Fibroblast of lung (primary cell): ENCODE results near the gene RCSD1. TPM values are rescaled to one million over a fixed set of nuclear protein-coding genes. Genes with fewer than 3 reads are reported as not detected.
A peak's percentile ranks its signal among the peaks of the same experiment; 100 is the strongest.

ENCODE experiments used
- DNase-seq, 2 donors: peaks; one replicate each; pipeline versions ENCODE4 v3.0.0 to v3.0.0-alpha.2; 2010; ENCODE audit warnings: low read depth in 2 of 2
- H2AFZ ChIP-seq: 2 replicates; pipeline ENCODE4 v1.5.1; 2012; ENCODE audit warnings: low read length, control low read depth, inconsistent platforms
- H3K27ac ChIP-seq: 2 replicates; pipeline ENCODE4 v1.5.1; 2011; ENCODE audit warnings: low read length, control low read depth; ENCODE audit not compliant: insufficient read depth
- H3K27me3 ChIP-seq: 2 replicates; pipeline ENCODE4 v1.5.1; 2011; ENCODE audit warnings: mild to moderate bottlenecking, low read length; ENCODE audit not compliant: control insufficient read depth, insufficient read depth
- H3K36me3 ChIP-seq: 2 replicates; pipeline ENCODE4 v1.5.1; 2011; ENCODE audit warnings: low read length; ENCODE audit not compliant: control insufficient read depth, insufficient read depth
- H3K4me1 ChIP-seq: 2 replicates; pipeline ENCODE4 v1.5.1; 2011; ENCODE audit warnings: low read length; ENCODE audit not compliant: control insufficient read depth, insufficient read depth; ENCODE audit errors: extremely low read depth
- H3K4me2 ChIP-seq: 2 replicates; pipeline ENCODE4 v1.5.1; 2011; ENCODE audit warnings: low read length, control low read depth; ENCODE audit not compliant: insufficient read depth; ENCODE audit errors: extremely low read depth
- H3K4me3 ChIP-seq, 4 experiments: fragments of 200-600 bp in 1 of 4; sonication (generic) in 1 of 4; replicated peaks in 1 of 4; 2 replicates each; pipeline ENCODE4 v1.5.1; 2011 to 2016; ENCODE audit warnings: low read length in 4 of 4, low read depth in 3 of 4, mild to moderate bottlenecking in 3 of 4, control low read depth in 2 of 4, inconsistent platforms in 1 of 4, mixed read lengths in 1 of 4; ENCODE audit not compliant: insufficient read depth in 1 of 4; ENCODE audit errors: control extremely low read depth in 1 of 4
- H3K79me2 ChIP-seq: 2 replicates; pipeline ENCODE4 v1.5.1; 2012; ENCODE audit warnings: mild to moderate bottlenecking, low read length, inconsistent platforms; ENCODE audit not compliant: control insufficient read depth, insufficient read depth
- H3K9ac ChIP-seq: 2 replicates; pipeline ENCODE4 v1.5.1; 2011; ENCODE audit warnings: mild to moderate bottlenecking, low read length, control low read depth; ENCODE audit not compliant: insufficient read depth
- H3K9me3 ChIP-seq: 2 replicates; pipeline ENCODE4 v1.5.1; 2012; ENCODE audit warnings: low read depth, low read length; ENCODE audit not compliant: control insufficient read depth, insufficient read depth
- H4K20me1 ChIP-seq: 2 replicates; pipeline ENCODE4 v1.5.1; 2011; ENCODE audit warnings: low read length; ENCODE audit not compliant: control insufficient read depth, insufficient read depth; ENCODE audit errors: extremely low read depth
- CTCF ChIP-seq, 2 donors: IDR thresholded peaks in 1 of 2; conservative IDR thresholded peaks in 1 of 2; 1 replicate in 1 of 2; 2 replicates in 1 of 2; pipeline ENCODE4 v1.5.1; 2011 to 2012; ENCODE audit warnings: low read length in 2 of 2, control low read depth in 1 of 2, inconsistent platforms in 1 of 2, low read depth in 1 of 2, mild to moderate bottlenecking in 1 of 2
- EZH2 ChIP-seq: IDR thresholded peaks from 2 replicates; pipeline ENCODE4 v1.5.1; 2012; ENCODE audit warnings: low read length, control low read depth, mild to moderate bottlenecking; ENCODE audit errors: missing control alignments
- polyA plus RNA-seq, 2 donors: library from polyadenylated mRNA; depleted of rRNA in 1 of 2; stranded (reverse) in 1 of 2; unstranded in 1 of 2; fragments of >200 nt; gene quantifications; 2 replicates each; pipeline ENCODE4 v1.2.1, GENCODE V29; 2011 to 2012; ENCODE audit warnings: missing spikeins in 1 of 2
- total RNA-seq: library from RNA; depleted of rRNA; stranded (reverse); fragments of >200 nt; gene quantifications from 2 replicates; pipeline ENCODE4 v1.2.1, GENCODE V29; 2014

Gene RCSD1
- total and polyA plus RNA-seq, 2 donors (not counting 1 experiment from before 2014, with no cell fraction given) = under 0.01 to 4.1 TPM

- no peaks in the 10 kb centered on the region for H4K20me1 ChIP-seq
- H3K79me2 ChIP-seq = peaks cover 59% of the 10 kb centered on the region
- peaks cover 2% of the 10 kb centered on the region for H3K4me1 ChIP-seq
These were observed 93.8 kb downstream of the RCSD1 start for GRCh38 chr1:167723707-167724323.

GRCh38 chr1:167726008-167726407 lies 96.0 kb downstream of the RCSD1 start:
- Histone ChIP-seq H2AFZ (no peak overlapping the region), H3K9me3 (no peaks in the 10 kb centered on the region), H3K27ac (no peak overlapping the region), H3K27me3 (no peaks in the 10 kb centered on the region), H3K36me3 (no peaks in the 10 kb centered on the region), H3K4me3 (no peak overlapping the region), H3K9ac (no peak overlapping the region), H3K79me2 (peaks cover 69% of the 10 kb centered on the region), H3K4me2 (no peak overlapping the region), H3K4me1 (peaks cover 4% of the 10 kb centered on the region), H4K20me1 (no peaks in the 10 kb centered on the region)
- no peak for DNase-seq
- TF ChIP-seq CTCF (conservative IDR thresholded peaks at IDR 0.05 in 1 of 2, IDR thresholded peaks at IDR 0.05 in 1 of 2; ENCODE audit: low read depth in 1 of 2, low read length in 2 of 2) (no peak), EZH2 (no peak)

More at GRCh38 chr1:167723707-167724323, 93.8 kb downstream of the RCSD1 start:
- Histone ChIP-seq H3K9me3 (no peaks in the 10 kb centered on the region), H3K4me2 (peak overlapping the region; percentile 88), H3K36me3 (no peaks in the 10 kb centered on the region), H3K27me3 (no peaks in the 10 kb centered on the region), H2AFZ (no peak overlapping the region), H3K9ac (no peak overlapping the region), H3K27ac (no peak overlapping the region), H3K4me3 (peak overlapping the region; percentile 71 to 88 (median 73))
- no peak for DNase-seq
- TF ChIP-seq EZH2 (no peak), CTCF (conservative IDR thresholded peaks at IDR 0.05 in 1 of 2, IDR thresholded peaks at IDR 0.05 in 1 of 2; ENCODE audit: low read depth in 1 of 2, low read length in 2 of 2) (no peak)

GRCh38 chr1:167728818-167729410 lies 98.9 kb downstream of the RCSD1 start:
- H3K9ac ChIP-seq = no peak overlapping the region
- no peaks in the 10 kb centered on the region for H4K20me1 ChIP-seq
- peaks cover 2% of the 10 kb centered on the region for H3K4me1 ChIP-seq
- peak in 1 of 2 donors; percentile 45 for DNase-seq
- H3K9me3 ChIP-seq = no peaks in the 10 kb centered on the region
- H3K27ac ChIP-seq = no peak overlapping the region
- H2AFZ ChIP-seq = no peak overlapping the region
- TF ChIP-seq CTCF (conservative IDR thresholded peaks at IDR 0.05 in 1 of 2, IDR thresholded peaks at IDR 0.05 in 1 of 2; ENCODE audit: low read depth in 1 of 2, low read length in 2 of 2) (no peak), EZH2 (no peak)
- no peak overlapping the region for H3K4me3 ChIP-seq
- no peaks in the 10 kb centered on the region for H3K36me3 ChIP-seq
- H3K27me3 ChIP-seq = no peaks in the 10 kb centered on the region
- H3K79me2 ChIP-seq = peaks cover 61% of the 10 kb centered on the region
- no peak overlapping the region for H3K4me2 ChIP-seq
